Fibroblast of pulmonary artery (primary cell): ENCODE results near the gene NEDD4L.
A peak's percentile ranks its signal among the peaks of the same experiment; 100 is the strongest.

Experiments used
- DNase-seq: peaks from one replicate; pipeline ENCODE4 v3.0.0-alpha.2; 2010; ENCODE audit warnings: low read depth
- H3K4me3 ChIP-seq: replicated peaks from 2 replicates; pipeline ENCODE4 v1.5.1; 2011; ENCODE audit warnings: low read depth, mild to moderate bottlenecking, control low read depth, low read length, moderate library complexity
- CTCF ChIP-seq: IDR thresholded peaks from 2 replicates; pipeline ENCODE4 v1.5.1; 2011; ENCODE audit warnings: mild to moderate bottlenecking, control low read depth, low read length, inconsistent platforms; ENCODE audit errors: missing control alignments

The NEDD4L gene

GRCh38 chr18:58232668-58233067, 188.6 kb downstream of the NEDD4L start:
- no peak for TF ChIP-seq CTCF
- H3K4me3 ChIP-seq = no peak overlapping the region
- DNase-seq = no peak

DNA sequence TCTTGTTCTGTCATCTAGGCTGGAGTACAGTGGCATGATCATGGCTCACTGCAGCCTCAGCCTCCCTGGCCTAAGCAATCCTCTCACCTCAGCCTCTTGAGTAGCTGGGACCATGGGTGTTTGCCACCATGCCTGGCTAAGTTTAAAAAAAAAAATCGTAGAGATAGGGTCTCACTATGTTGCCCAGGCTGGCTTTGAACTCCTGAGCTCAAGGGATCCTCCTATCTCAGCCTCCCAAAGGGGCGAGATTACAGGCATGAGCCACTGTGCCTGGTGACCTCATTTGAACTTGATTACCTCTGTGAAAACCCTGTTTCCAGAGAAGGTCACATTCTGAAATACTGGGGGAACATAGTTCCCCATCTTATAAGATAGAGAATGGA, 190.3 kb downstream of the NEDD4L start:
- H3K4me3 ChIP-seq = no peak overlapping the region
- no peak for TF ChIP-seq CTCF
- DNase-seq = no peak

GRCh38 chr18:58235001-58235436, 191.0 kb downstream of the NEDD4L start:
- no peak for TF ChIP-seq CTCF

DNA sequence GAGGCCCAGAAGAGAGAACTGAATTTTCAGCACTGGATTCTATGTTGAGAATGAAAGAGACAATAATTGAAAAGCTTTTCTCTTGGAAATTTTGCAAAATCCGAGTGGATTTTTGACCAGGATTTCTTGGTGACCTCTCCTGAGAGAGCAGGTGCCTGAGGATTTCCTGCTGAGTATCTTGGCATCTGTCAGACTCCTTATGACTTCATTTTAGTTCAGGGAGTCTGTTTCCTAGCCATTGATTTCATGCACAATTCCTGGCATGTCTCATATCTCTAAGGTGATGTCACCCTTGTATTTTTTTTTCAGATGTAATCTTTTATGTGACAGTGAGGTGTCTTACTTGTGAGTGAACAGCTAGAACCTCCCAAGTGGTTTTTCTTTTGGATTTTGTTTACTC, 195.9 kb downstream of the NEDD4L start:
- DNase-seq = peak; percentile 14
- no peak for TF ChIP-seq CTCF
- no peak overlapping the region for H3K4me3 ChIP-seq

More at GRCh38 chr18:58235001-58235436, 191.0 kb downstream of the NEDD4L start:
- DNase-seq = no peak
- no peak overlapping the region for H3K4me3 ChIP-seq

- no peak for TF ChIP-seq CTCF
- no peak for DNase-seq
- no peak overlapping the region for H3K4me3 ChIP-seq
Observed at GRCh38 chr18:58241026-58241679, 197.1 kb downstream of the NEDD4L start.

GRCh38 chr18:58241877-58242276, 197.9 kb downstream of the NEDD4L start:
- DNase-seq = peak; percentile 74
- H3K4me3 ChIP-seq = no peak overlapping the region
- TF ChIP-seq CTCF = no peak

- no peak for DNase-seq
- no peak for TF ChIP-seq CTCF
- H3K4me3 ChIP-seq = no peak overlapping the region
Observed at GRCh38 chr18:58242435-58242834, 198.4 kb downstream of the NEDD4L start.
